AG20443 (cell line): Measurements from ENCODE around the gene CAV1.
"Not testable (repeated sequence)": the region's sequence is repeated elsewhere in the genome, so short reads cannot be mapped to it uniquely, and the experiment has no call there.

Experiments
- DNase-seq: peaks from one replicate; pipeline ENCODE4 v3.0.0; 2012; ENCODE audit warnings: low spot score, mixed read lengths

CAV1 gene

DNA sequence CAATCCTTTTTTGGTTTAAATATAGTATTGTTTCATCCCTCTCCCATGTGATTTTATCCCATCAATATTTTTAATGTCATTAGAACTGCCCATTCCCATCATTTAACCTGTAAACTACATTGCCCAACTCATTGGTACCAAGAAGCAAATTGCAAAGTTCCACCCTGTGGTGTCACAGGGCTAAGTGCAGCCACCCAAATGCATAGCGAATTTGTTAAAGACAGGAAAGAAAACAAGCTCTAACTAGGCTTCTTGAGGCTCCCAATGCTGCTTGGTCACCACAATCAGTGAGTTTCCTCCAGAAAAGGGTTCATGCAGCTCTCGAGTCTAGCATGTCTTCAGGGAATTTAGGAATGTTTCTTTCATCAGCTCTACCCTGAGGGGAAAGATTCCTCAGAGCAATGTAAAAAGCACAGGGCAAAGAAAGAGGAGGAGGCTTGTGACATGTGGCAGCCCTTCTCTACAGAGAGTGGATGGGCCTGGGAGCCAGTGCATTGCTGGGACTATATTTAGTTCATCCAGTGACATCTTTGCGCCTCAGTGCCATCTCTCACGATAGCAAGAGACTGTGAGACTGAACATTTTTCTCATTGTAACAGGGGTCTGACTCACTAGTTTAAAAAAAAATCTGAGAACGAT, 58.1 kb downstream of the CAV1 start:
- peak; percentile 86 for DNase-seq

DNA sequence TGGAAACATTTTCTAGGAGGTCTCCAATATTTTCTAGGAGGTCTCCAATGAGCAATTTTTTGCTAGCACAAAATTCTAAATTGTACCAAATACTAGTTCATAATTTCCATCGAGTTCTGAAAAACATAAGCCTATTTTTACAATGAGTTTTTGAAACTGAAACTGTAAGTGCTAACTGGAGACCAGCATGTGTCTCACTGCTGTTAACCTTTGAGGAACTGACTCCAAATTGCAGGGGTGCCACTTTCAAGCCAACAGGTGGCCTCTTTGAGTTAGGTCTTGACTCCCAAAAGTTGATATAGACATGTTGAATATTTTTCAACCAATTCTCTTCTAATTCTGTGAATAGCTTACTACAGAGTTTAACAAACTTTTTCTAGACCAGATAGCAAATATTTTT, 58.8 kb downstream of the CAV1 start:
- DNase-seq: no peak

DNA sequence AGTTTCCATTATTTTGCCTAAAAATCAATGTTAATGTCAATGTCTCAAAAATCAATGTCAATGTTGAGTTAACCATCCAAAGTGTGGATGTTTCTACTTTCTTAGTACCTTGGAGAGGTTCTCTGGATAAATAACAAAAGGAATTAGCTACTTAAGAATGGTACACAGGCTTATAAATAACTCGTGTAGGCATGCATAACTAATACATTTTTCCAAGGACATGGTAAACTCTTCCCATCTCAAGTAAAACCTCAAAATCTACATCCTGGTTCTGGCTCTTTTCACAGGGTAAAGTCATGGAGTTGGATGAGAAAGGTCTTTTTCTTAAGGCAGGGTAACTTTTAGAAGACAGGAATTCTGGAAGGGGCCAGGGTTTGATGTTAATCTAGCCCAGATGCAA, 59.9 kb downstream of the CAV1 start:
- no peak for DNase-seq

DNA sequence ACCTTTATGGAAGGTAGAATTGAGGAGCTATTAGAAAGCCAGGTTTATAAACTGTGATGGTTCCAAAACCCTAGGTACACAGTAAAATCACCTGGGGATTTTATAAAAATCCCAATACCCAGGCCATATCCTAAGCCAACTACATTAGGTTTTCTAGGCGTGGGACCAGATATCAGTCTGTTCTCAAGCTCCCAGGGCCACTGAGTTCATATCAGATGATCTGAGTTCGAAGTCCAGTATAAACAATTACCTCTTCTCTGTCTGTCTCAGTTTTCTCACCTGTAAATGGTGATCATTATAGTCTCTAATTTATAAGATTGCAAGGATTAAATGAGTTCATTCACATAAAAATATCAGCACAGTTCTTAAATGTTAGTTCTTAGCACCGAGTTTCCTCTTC, 60.6 kb downstream of the CAV1 start:
- DNase-seq: no peak

DNA sequence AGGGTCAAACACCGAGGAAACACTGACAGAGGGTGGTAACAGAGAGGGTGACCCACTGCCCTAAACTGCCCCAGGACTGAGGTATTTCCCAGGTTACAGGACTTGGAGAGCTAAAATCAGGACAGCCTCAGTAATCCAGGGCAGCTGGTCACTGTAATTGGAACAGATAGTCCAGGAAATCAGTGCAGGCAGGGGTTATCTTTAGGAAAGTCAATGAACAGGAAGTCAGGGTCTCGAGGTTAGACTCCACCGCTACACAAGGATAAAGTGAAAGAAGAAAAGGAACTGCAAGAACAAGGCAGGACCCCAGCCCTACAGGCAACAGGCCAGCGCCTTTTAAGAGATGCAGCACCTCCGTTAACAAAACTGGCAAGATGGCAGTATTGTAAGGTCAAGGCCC, 61.1 kb downstream of the CAV1 start:
- no peak for DNase-seq

DNA sequence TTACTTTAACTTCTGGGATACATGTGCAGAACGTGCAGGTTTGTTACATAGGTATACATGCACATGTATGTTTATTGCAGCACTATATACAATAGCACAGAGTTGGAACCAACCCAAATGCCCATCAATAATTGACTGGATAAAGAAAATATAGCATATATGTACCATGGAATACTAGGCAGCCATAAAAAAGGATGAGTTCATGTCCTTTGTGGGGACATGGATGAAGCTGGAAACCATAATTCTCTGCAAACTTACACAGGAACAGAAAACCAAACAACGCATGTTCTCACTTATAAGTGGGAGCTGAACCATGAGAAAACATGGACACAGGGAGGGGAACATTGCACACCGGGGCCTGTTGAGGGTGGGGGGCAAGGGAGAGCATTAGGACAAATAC, 62.4 kb downstream of the CAV1 start:
- DNase-seq: not testable (repeated sequence)

DNA sequence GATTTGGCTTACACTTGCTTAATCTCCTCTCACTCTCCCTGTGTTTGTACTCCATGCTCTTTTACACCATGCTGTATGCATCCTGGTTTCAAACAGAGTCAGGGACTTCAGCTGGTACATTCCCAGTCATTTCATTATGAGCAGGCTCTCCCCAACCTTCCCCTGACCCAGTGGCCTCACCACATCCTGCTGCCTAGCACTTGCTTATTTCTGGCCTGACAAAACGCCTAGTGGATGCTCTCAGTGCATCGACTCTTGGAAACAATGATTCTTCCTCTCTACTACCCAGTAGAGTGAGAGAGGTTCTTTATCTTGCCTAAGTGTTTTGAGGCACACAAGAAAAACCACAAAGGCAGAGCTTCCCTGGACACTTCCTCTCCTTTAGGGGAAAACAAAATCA, 63.4 kb downstream of the CAV1 start:
- peak; percentile 64 for DNase-seq

DNA sequence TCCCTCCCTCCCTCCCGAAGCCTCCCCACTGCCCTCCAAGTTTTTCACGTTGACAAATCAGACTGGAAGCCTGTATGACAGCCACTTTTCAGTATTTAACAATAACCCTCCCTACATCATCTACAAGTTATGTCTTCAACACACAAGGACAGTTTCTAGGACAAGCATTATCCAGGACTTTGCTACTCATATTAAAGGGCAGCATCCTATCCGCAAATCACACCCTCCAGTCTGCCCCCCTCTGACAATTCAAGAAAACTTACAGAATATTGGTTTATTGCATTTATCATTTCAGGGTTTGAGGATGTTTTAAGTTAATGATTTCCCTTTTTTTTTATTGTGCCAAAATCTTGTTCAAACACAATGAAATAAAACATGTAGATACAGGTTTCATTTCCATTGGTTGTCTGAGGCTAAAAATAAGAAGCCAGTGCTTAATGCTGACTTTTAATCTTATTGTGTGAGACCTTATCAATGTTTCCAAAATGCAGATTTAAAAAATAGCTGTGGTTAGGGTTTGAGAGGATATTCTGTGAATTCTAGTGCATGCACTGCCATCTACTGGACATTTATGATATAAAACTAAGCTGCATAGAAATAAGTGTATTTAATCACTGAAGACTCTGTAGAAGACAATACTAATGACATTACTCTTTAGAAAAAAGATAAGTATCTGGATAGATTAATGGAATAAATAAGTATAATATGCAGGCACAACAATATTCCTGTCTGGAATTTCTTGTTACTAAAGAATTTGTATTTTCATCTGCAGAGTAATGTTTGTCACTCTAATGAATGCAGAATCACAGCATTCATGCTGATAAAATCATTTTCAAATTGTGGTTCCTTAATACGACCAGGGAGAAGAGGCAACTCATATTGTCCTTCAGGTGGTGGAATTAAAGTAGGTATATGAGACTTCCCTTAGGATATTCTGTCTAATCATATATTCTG, 64.1 kb downstream of the CAV1 start:
- DNase-seq: peak; percentile 29

DNA sequence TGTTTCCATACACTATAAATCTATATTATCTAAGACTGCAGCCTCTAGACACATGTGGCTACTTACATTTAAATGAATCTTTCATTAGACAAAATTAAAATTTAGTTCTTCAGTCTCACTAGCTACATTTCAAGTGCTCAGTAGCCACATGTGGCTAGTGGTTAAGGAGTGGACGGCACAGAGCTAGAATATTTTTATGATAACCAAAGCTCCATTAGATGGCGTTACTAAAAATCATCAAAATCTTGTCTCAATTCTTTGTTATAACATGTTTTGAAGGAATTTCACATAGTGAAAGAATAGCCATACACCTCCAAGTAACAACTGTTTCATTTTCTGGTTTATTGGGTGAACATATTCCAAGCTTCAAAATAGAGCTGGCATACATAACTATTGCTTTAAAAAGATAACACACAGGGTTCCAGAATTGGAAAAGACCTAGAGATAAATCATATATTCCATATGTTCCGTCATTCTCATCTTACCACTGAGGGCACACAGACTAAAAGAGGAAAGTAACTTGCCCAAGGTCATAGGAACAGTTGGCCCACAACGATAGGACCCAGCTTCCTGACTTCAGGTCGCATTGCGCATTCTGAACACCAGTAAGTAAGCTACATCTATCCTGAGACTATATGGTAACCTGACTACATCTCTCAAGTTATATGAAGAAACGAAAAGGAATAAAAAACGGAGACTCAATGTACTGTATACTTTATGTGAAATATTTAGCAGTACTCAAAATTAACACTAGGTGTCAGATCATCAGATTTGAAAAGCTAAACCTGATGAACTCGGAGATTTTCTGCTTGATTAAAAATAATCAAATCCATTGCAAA, 66.6 kb downstream of the CAV1 start:
- DNase-seq: no peak

DNA sequence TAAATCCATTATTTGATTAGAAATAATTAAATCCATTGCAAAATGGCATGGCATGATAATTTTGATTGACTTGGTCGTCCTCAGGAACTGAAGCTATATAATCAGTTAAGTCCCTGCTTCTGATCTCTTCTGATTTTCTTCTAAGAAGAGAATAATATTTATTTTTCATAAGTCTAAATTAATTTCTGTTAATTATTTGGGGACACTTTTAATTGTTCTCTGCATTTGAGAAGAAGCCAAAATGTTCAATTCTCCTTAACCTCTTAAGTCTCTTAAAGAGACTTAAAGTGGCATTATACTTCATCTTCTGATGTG, 67.2 kb downstream of the CAV1 start:
- no peak for DNase-seq

DNA sequence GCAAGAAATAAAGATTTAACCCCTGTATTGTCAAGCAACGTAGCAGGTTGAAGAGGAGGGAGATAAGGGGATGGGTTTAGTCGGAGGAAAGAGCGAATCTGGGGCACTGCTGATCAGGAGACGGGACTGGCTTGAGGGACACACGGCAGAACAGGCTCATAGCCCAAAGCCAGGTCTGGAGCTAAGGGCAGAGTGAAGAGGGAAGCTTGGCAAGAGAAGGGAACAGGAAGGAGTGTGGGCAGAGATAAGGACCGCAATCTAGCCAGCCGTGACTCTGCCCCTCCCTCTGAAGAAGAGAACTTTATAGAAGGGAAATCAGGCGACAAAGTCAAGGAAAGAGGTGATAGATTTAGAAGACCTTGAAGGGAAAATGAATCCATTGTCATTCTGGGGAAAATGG, 67.6 kb downstream of the CAV1 start:
- DNase-seq: no peak

DNA sequence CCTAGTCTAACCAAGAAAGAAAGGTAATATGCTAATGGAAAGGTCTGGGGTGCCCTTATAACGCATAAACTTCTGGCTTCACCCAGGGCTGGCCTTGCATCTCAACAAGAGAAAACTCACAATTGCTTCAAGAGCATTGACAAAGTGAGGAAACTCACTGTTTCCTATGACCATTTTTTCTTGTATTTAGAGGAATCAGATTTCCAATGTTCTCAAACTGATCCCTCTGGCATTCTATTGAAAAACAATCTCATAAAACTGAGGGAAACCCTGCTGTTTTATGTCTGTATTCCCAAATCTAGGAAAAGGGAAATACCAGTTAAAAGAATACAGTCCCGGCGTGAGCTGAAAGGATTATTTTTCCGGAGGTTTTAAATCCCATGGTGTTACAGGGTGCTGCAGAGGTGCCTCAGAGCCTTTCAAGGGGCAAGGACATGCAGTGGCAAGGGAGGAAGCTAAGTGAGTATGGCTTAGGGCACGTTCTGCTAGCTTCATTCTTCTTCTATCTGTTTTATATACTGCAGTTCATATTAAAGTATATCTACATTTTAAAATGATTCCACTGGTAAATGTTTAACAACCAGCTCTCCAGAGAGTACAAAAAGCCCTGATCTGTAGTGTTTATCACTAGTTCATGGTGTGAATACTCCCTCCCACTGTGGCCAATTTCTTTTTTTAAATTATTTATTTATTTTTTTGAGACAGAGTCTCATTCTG, 68.7 kb downstream of the CAV1 start:
- no peak for DNase-seq

DNA sequence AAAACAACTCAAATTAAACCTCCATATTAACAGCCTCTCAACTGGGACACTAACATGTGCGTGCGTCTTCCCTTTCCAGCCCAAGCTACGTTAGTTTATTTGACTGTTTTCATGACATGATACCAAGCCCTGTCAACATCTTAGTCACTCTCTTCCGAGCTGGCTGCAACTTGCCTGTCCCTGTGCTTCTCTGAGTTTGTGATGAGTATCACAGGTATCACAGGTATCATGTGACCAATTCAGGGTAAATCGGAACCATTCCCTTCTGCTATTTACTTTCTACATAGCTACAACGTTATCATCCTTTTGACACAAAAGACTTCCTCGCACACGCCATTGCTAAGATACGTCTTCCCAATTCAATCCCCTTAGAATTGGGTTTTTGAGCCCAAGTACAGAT, 70.2 kb downstream of the CAV1 start:
- DNase-seq: no peak

DNA sequence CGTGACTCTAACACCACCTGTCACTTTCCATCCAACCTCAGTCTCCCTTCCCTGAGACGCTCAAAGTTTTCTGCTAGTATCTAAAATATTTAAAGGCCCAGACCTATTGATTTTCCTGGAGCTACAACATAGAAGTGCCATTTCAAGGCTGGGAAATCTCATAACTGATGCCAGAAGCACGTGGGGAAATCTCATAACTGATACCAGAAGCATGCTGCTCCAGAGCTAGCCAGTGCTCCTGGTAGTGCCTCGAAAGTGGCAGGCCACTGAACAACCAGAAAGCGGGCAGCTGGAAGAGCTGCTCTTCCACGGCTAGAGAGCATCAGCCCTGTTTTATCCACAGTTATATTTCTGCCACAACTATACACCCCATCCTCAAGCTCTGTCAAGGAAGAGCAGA, 72.5 kb downstream of the CAV1 start:
- no peak for DNase-seq

DNA sequence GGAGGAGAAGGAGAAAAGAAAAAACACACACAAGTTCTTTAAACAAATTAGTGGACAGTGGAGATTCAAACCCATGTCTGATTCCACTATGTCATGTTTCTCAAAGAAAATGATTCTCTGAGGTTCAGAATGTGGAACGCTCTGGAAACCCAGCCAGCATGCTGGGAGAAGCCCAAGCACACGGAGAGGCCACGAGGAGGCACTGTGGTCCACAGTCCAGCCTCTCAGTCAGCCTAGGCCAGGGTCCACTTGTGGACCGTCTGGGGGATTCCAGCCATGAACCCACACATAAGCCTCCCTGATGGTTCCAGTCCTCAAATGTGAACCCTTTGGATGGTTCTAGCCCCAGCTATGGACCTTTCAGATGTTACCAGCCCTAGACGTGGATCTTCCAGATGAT, 73.4 kb downstream of the CAV1 start:
- peak; percentile 27 for DNase-seq

DNA sequence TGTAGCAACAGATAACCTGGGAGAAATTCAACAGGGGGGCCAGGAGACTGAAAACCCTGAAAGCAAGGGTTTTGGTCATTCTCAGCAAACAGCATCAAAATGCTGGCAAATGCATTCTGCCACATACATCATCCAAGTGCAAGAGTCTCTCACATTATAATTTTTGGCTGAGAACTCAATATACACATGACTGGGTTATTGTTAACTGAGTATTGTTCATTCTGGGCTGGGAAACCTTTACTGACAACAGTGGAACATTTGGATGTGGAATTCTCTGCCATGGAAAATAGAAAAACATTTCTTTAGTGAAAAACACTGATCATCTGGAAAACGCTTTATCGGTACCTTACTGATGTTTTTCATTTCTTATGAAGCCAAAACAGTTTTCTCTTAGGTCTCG, 74.0 kb downstream of the CAV1 start:
- no peak for DNase-seq

DNA sequence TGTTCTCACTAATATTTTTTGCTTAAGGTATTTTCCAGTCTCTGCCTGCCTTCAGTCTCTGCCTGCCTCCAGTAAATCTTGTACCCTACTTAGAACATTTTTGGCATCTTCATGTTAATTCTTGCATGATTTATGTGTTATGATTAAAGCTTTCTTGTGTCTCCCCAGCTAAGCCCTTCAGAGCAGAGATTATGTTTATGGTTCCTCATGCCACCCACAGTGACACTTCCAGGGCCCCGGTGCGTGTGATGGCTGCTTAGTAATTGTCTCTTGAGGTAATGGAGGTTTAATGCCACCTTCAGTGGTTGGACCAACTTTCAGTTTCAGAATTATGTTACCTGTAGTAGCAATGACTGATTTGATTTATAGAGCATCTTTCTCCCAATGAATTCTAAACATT, 76.6 kb downstream of the CAV1 start:
- no peak for DNase-seq

DNA sequence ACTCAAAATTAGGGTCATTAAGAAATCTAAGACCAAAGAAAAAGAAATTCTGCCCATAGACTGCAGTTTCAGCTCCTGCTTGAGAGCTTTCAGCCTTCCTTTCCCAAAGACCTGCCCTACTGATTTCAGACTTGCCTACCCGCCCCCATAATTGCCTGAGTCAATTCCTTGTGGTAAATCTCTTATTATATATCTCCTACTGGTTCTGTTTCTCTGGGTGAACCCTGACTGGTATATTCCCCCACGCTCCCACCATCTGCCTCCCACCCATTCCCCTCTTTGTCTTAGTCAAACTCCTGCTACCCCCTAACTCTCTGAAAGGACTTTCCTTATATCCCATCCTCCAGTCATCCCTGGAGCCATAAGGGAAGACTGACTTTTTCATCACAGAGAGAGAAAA, 82.5 kb downstream of the CAV1 start:
- no peak for DNase-seq

DNA sequence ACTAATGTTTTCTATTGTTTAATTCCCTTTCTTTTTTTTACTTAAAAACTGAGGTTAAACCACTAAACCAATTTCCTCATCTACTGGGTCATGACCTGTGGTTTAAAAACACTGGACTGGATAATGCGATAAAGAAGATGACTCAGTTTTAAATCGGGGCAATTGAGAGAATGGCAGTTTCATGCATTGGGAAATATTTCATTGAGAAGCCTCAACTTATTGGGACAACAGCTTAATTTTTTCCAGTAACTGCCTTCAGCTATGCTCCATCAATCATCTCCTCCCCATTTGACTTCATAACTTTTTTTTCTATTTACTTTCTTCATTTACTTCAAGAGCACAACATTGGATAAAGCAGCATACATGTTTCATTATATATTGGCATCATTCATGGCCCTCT, 85.4 kb downstream of the CAV1 start:
- DNase-seq: peak; percentile 18

DNA sequence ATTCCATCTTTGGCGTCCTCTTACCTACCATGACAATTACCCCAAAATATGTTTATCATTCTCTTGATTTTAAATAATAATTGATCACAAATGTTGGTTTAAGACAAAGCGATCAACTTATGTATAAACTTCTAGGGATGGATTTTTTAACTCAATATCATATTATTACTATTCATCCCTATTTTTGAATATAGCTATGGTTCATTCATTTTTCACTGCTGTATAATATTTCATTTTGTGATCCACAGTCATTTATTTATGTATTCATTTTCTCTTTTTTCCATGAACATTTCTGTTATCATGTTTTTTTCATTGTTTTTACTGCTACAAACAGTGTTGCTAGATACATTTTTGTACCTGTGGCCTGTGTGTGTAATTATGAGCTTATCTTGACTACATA, 85.9 kb downstream of the CAV1 start:
- DNase-seq: no peak
